HepG2 (cell line): ENCODE measurements around the gene TBC1D5. TPM values are rescaled to one million over a fixed set of nuclear protein-coding genes. Genes with fewer than 3 reads are reported as not detected.

Source experiments
- ATRX ChIP-seq: sonication (generic); formaldehyde crosslinking; IDR thresholded peaks from 2 replicates; pipeline ENCODE4 v1.4.0; 2020; ENCODE audit warnings: missing genetic modification reagents, borderline replicate concordance
- CAMTA2 ChIP-seq: sonication (generic); formaldehyde crosslinking; IDR thresholded peaks from 2 replicates; pipeline ENCODE4 v1.4.0; 2020; ENCODE audit warnings: mild to moderate bottlenecking, missing genetic modification reagents, borderline replicate concordance
- CBX2 ChIP-seq, 2 experiments: fragments of 200-600 bp in 1 of 2; sonication (generic); formaldehyde crosslinking in 1 of 2; IDR thresholded peaks; 2 replicates each; pipeline versions ENCODE4 v1.7.0 to v1.8.1; 2018 to 2022; ENCODE audit warnings: low read depth in 2 of 2, low read length in 1 of 2, mild to moderate bottlenecking in 1 of 2, missing genetic modification reagents in 1 of 2
- JUND ChIP-seq: sonication (generic); formaldehyde crosslinking; IDR thresholded peaks from 2 replicates; pipeline ENCODE4 v1.8.0; 2022; ENCODE audit warnings: mild to moderate bottlenecking, missing genetic modification reagents
- PAF1 ChIP-seq: IDR thresholded peaks from 2 replicates; pipeline ENCODE4 v1.6.1; 2016; ENCODE audit warnings: missing genetic modification reagents, missing compliant biosample characterization
- TARDBP ChIP-seq: sonication (generic); formaldehyde crosslinking; IDR thresholded peaks from 2 replicates; pipeline ENCODE4 v1.8.0; 2022; ENCODE audit warnings: mild to moderate bottlenecking, missing genetic modification reagents
- ZNF331 ChIP-seq: sonication (generic); formaldehyde crosslinking; IDR thresholded peaks from 2 replicates; pipeline ENCODE4 v1.4.0; 2020; ENCODE audit warnings: missing genetic modification reagents
- ZNF343 ChIP-seq: sonication (generic); formaldehyde crosslinking; IDR thresholded peaks from 2 replicates; pipeline ENCODE4 v1.4.0; 2020; ENCODE audit warnings: mild to moderate bottlenecking, missing genetic modification reagents
- ZSCAN25 ChIP-seq: sonication (generic); formaldehyde crosslinking; IDR thresholded peaks from 2 replicates; pipeline ENCODE4 v1.8.0; 2022; ENCODE audit warnings: mild to moderate bottlenecking, missing genetic modification reagents
- polyA plus RNA-seq, 8 experiments: library from polyadenylated mRNA; depleted of rRNA in 3 of 8; stranded (reverse) in 7 of 8; unstranded in 1 of 8; fragments of >200 nt; fragmentation: Illumina TruSeq in 4 of 8; extraction: Trizol in 4 of 8; gene quantifications; 2 replicates each; pipeline versions ENCODE4 v1.2.1 to v1.2.3, GENCODE V29; 2011 to 2016; ENCODE audit warnings: low read depth in 4 of 8, missing spikeins in 1 of 8, mixed read lengths in 1 of 8; ENCODE audit not compliant: insufficient read depth in 1 of 8
- total RNA-seq, 5 experiments: library from RNA; depleted of rRNA; stranded (reverse); fragments of >200 nt; fragmentation: Illumina TruSeq; extraction: Trizol; gene quantifications; 2 replicates each; pipeline ENCODE4 v1.2.3, GENCODE V29; 2016; ENCODE audit warnings: low read depth in 1 of 5
- TF ChIP-seq, protein P1 (sequence below): sonication (generic); formaldehyde crosslinking; IDR thresholded peaks from 2 replicates; pipeline ENCODE4 v1.8.0; 2022; ENCODE audit warnings: missing genetic modification reagents, mild to moderate bottlenecking, inconsistent platforms, borderline replicate concordance
- TF ChIP-seq, protein P2 (sequence below): sonication (generic); formaldehyde crosslinking; IDR thresholded peaks from 2 replicates; pipeline ENCODE4 v1.8.1; 2023; ENCODE audit warnings: mild to moderate bottlenecking, inconsistent platforms, moderate library complexity, missing genetic modification reagents, borderline replicate concordance
- TF ChIP-seq, protein P3 (sequence below): sonication (generic); formaldehyde crosslinking; IDR thresholded peaks from 2 replicates; pipeline ENCODE4 v1.8.1; 2023; ENCODE audit warnings: mild to moderate bottlenecking, missing genetic modification reagents, borderline replicate concordance
- TF ChIP-seq, protein P4 (sequence below): sonication (generic); formaldehyde crosslinking; IDR thresholded peaks from 2 replicates; pipeline ENCODE4 v1.4.0; 2020; ENCODE audit warnings: mild to moderate bottlenecking, missing genetic modification reagents, borderline replicate concordance
- TF ChIP-seq, protein P5 (sequence below): sonication (generic); formaldehyde crosslinking; IDR thresholded peaks from 2 replicates; pipeline ENCODE4 v1.9.0; 2022; ENCODE audit warnings: missing genetic modification reagents, mild to moderate bottlenecking, borderline replicate concordance
- TF ChIP-seq, protein P6 (sequence below): sonication (generic); formaldehyde crosslinking; IDR thresholded peaks from 2 replicates; pipeline ENCODE4 v1.4.0; 2020; ENCODE audit warnings: missing genetic modification reagents, borderline replicate concordance
- TF ChIP-seq, protein P7 (sequence below): fragments of 450-650 bp; IDR thresholded peaks from 2 replicates; pipeline ENCODE4 v1.6.1; 2017

Gene TBC1D5
- total and polyA plus RNA-seq, 2 of the 13 experiments (the other 11 are each of a cell fraction or from before 2014, with no cell fraction given), result 19.2 to 33.3 TPM

DNA sequence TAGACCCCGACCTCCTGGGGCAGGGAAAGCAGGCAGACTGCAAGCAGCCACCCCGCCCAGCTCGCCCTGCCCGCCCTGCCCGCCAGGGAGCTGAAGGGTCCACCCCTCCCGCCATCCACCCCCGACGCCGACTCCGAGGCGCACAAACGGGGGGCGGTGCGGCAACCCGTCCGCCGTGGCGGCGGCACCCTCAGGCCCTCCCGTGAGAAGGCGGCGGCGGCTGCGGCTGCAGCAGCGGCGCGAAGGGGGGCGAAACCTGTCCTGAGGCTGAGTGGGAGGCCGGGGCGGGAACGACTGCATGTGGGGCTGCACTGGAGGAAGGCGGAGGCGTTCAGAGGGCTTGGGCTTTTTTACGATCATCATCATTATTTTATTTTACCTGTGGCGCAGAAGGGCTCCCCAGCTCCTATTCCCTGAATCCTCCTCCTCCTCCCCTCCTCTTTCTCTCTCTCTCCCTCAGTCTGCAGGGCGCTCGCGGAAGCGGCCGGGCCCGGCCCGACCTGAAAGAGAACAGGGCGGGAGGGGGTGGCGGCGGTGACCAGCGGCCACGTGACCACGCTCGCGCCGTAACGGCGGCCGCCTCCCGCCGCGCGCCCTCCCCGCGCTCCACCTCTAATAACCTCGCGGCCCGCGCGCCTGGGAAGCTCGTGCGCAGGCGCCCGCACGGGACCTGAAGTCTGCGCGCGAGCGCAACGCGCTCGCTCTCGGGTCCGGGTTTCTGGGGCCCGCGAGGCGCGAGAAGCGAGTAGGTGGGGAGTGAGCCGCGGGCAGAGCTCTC lies at the start of gene TBC1D5 (continued):
- TF ChIP-seq, protein P1, sequence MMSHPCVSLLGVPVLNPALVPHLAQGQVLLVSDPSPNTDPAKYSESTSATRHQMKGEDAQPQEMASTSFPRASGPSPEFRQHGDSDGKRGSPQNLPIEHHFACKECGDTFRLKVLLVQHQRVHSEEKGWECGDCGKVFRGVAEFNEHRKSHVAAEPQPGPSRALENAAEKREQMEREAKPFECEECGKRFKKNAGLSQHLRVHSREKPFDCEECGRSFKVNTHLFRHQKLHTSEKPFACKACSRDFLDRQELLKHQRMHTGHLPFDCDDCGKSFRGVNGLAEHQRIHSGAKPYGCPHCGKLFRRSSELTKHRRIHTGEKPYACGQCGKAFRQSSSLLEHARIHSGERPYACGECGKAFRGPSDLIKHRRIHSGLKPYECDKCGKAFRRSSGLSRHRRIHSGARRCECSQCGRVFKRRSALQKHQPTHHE (CRISPR knock-in tag), result peak; percentile 72; the same call in 1 of the 2 replicates
- TF ChIP-seq TARDBP (CRISPR knock-in tag), result peak; percentile 71
- no peak; the same call in 1 of the 2 replicates for TF ChIP-seq JUND (CRISPR knock-in tag)
- peak; percentile 26; the same call in 1 of the 2 replicates for TF ChIP-seq ZNF331 (CRISPR knock-in tag)
- no peak for TF ChIP-seq ATRX (CRISPR knock-in tag)
- TF ChIP-seq, protein P2, sequence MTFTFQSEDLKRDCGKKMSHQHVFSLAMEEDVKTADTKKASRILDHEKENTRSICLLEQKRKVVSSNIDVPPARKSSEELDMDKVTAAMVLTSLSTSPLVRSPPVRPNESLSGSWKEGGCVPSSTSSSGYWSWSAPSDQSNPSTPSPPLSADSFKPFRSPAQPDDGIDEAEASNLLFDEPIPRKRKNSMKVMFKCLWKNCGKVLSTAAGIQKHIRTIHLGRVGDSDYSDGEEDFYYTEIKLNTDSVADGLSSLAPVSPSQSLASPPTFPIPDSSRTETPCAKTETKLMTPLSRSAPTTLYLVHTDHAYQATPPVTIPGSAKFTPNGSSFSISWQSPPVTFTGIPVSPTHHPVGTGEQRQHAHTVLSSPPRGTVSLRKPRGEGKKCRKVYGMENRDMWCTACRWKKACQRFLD, result no peak; the same call in 1 of the 2 replicates
- no peak for TF ChIP-seq CAMTA2 (CRISPR knock-in tag)
- TF ChIP-seq, protein P3, sequence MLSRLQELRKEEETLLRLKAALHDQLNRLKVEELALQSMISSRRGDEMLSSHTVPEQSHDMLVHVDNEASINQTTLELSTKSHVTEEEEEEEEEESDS (CRISPR knock-in tag), result no peak
- TF ChIP-seq, protein P4, sequence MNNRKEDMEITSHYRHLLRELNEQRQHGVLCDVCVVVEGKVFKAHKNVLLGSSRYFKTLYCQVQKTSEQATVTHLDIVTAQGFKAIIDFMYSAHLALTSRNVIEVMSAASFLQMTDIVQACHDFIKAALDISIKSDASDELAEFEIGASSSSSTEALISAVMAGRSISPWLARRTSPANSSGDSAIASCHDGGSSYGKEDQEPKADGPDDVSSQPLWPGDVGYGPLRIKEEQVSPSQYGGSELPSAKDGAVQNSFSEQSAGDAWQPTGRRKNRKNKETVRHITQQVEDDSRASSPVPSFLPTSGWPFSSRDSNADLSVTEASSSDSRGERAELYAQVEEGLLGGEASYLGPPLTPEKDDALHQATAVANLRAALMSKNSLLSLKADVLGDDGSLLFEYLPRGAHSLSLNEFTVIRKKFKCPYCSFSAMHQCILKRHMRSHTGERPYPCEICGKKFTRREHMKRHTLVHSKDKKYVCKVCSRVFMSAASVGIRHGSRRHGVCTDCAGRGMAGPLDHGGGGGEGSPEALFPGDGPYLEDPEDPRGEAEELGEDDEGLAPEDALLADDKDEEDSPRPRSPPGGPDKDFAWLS (CRISPR knock-in tag), result no peak
- TF ChIP-seq CBX2 (IDR thresholded peaks at IDR 0.05; ENCODE audit: low read depth, low read length), result no peak
- no peak for TF ChIP-seq CBX2 (CRISPR knock-in tag; IDR thresholded peaks at IDR 0.05; ENCODE audit: low read depth)
- TF ChIP-seq, protein P5, sequence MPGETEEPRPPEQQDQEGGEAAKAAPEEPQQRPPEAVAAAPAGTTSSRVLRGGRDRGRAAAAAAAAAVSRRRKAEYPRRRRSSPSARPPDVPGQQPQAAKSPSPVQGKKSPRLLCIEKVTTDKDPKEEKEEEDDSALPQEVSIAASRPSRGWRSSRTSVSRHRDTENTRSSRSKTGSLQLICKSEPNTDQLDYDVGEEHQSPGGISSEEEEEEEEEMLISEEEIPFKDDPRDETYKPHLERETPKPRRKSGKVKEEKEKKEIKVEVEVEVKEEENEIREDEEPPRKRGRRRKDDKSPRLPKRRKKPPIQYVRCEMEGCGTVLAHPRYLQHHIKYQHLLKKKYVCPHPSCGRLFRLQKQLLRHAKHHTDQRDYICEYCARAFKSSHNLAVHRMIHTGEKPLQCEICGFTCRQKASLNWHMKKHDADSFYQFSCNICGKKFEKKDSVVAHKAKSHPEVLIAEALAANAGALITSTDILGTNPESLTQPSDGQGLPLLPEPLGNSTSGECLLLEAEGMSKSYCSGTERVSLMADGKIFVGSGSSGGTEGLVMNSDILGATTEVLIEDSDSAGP (CRISPR knock-in tag), result peak; percentile 95; the same call in 1 of the 2 replicates
- TF ChIP-seq ZSCAN25 (CRISPR knock-in tag), result peak; percentile 78
- no peak; the same call in 1 of the 2 replicates for TF ChIP-seq ZNF343 (CRISPR knock-in tag)
- TF ChIP-seq, protein P6, sequence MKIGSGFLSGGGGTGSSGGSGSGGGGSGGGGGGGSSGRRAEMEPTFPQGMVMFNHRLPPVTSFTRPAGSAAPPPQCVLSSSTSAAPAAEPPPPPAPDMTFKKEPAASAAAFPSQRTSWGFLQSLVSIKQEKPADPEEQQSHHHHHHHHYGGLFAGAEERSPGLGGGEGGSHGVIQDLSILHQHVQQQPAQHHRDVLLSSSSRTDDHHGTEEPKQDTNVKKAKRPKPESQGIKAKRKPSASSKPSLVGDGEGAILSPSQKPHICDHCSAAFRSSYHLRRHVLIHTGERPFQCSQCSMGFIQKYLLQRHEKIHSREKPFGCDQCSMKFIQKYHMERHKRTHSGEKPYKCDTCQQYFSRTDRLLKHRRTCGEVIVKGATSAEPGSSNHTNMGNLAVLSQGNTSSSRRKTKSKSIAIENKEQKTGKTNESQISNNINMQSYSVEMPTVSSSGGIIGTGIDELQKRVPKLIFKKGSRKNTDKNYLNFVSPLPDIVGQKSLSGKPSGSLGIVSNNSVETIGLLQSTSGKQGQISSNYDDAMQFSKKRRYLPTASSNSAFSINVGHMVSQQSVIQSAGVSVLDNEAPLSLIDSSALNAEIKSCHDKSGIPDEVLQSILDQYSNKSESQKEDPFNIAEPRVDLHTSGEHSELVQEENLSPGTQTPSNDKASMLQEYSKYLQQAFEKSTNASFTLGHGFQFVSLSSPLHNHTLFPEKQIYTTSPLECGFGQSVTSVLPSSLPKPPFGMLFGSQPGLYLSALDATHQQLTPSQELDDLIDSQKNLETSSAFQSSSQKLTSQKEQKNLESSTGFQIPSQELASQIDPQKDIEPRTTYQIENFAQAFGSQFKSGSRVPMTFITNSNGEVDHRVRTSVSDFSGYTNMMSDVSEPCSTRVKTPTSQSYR (CRISPR knock-in tag), result peak; percentile 44; the same call in 1 of the 2 replicates
- TF ChIP-seq, protein P7, sequence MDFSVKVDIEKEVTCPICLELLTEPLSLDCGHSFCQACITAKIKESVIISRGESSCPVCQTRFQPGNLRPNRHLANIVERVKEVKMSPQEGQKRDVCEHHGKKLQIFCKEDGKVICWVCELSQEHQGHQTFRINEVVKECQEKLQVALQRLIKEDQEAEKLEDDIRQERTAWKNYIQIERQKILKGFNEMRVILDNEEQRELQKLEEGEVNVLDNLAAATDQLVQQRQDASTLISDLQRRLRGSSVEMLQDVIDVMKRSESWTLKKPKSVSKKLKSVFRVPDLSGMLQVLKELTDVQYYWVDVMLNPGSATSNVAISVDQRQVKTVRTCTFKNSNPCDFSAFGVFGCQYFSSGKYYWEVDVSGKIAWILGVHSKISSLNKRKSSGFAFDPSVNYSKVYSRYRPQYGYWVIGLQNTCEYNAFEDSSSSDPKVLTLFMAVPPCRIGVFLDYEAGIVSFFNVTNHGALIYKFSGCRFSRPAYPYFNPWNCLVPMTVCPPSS, result no peak
- TF ChIP-seq PAF1 (CRISPR knock-in tag), result no peak
